ENCODE data around the gene LRG1. TPM values are rescaled to one million over a fixed set of nuclear protein-coding genes. Genes with fewer than 3 reads are reported as not detected.

The LRG1 gene
- total and polyA plus RNA-seq, 9 of the 15 experiments (the other 6 are each of a cell fraction or from before 2014, with no cell fraction given): 1.5 to 11.9 (median 8.7) TPM

DNA sequence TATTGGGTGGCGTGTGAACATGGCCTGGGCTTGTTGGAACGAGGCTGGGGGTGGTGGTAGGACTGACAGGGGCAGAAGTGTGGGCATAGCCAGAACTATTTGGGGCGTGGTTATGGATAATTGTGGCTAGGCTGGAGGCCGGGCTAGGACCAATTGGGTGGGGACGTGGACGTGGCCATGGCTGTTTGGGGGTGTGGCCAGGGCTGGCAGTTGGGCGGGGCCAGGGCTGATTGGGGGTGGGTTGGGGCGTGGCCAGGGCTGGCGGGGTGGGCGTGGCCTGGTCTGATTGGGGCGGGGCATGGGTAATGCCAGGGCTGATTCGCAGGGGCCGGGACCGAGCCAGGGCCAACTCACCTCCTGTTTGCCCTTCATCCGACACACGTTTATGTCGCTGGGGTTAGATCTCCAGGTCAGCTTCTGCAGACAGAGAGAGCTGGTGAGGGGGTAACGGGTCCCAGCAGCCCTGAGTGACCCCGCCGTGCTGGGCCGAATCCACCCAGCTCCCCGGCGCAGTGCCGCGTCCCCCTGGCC lies 16.8 kb upstream of the LRG1 start (continued):
- TF ChIP-seq, protein P1, sequence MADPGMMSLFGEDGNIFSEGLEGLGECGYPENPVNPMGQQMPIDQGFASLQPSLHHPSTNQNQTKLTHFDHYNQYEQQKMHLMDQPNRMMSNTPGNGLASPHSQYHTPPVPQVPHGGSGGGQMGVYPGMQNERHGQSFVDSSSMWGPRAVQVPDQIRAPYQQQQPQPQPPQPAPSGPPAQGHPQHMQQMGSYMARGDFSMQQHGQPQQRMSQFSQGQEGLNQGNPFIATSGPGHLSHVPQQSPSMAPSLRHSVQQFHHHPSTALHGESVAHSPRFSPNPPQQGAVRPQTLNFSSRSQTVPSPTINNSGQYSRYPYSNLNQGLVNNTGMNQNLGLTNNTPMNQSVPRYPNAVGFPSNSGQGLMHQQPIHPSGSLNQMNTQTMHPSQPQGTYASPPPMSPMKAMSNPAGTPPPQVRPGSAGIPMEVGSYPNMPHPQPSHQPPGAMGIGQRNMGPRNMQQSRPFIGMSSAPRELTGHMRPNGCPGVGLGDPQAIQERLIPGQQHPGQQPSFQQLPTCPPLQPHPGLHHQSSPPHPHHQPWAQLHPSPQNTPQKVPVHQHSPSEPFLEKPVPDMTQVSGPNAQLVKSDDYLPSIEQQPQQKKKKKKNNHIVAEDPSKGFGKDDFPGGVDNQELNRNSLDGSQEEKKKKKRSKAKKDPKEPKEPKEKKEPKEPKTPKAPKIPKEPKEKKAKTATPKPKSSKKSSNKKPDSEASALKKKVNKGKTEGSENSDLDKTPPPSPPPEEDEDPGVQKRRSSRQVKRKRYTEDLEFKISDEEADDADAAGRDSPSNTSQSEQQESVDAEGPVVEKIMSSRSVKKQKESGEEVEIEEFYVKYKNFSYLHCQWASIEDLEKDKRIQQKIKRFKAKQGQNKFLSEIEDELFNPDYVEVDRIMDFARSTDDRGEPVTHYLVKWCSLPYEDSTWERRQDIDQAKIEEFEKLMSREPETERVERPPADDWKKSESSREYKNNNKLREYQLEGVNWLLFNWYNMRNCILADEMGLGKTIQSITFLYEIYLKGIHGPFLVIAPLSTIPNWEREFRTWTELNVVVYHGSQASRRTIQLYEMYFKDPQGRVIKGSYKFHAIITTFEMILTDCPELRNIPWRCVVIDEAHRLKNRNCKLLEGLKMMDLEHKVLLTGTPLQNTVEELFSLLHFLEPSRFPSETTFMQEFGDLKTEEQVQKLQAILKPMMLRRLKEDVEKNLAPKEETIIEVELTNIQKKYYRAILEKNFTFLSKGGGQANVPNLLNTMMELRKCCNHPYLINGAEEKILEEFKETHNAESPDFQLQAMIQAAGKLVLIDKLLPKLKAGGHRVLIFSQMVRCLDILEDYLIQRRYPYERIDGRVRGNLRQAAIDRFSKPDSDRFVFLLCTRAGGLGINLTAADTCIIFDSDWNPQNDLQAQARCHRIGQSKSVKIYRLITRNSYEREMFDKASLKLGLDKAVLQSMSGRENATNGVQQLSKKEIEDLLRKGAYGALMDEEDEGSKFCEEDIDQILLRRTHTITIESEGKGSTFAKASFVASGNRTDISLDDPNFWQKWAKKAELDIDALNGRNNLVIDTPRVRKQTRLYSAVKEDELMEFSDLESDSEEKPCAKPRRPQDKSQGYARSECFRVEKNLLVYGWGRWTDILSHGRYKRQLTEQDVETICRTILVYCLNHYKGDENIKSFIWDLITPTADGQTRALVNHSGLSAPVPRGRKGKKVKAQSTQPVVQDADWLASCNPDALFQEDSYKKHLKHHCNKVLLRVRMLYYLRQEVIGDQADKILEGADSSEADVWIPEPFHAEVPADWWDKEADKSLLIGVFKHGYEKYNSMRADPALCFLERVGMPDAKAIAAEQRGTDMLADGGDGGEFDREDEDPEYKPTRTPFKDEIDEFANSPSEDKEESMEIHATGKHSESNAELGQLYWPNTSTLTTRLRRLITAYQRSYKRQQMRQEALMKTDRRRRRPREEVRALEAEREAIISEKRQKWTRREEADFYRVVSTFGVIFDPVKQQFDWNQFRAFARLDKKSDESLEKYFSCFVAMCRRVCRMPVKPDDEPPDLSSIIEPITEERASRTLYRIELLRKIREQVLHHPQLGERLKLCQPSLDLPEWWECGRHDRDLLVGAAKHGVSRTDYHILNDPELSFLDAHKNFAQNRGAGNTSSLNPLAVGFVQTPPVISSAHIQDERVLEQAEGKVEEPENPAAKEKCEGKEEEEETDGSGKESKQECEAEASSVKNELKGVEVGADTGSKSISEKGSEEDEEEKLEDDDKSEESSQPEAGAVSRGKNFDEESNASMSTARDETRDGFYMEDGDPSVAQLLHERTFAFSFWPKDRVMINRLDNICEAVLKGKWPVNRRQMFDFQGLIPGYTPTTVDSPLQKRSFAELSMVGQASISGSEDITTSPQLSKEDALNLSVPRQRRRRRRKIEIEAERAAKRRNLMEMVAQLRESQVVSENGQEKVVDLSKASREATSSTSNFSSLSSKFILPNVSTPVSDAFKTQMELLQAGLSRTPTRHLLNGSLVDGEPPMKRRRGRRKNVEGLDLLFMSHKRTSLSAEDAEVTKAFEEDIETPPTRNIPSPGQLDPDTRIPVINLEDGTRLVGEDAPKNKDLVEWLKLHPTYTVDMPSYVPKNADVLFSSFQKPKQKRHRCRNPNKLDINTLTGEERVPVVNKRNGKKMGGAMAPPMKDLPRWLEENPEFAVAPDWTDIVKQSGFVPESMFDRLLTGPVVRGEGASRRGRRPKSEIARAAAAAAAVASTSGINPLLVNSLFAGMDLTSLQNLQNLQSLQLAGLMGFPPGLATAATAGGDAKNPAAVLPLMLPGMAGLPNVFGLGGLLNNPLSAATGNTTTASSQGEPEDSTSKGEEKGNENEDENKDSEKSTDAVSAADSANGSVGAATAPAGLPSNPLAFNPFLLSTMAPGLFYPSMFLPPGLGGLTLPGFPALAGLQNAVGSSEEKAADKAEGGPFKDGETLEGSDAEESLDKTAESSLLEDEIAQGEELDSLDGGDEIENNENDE (IDR thresholded peaks at IDR 0.05; ENCODE audit: low read depth, low read length): no peak
- TF ChIP-seq SMAD2 (IDR thresholded peaks at IDR 0.05; ENCODE audit: low read depth, low read length) (no peak), NR1H2 (CRISPR knock-in tag; IDR thresholded peaks at IDR 0.05) (no peak), ZFP1 (CRISPR knock-in tag; IDR thresholded peaks at IDR 0.05) (no peak), MCM7 (IDR thresholded peaks at IDR 0.05) (no peak), SREBF2 (CRISPR knock-in tag; IDR thresholded peaks at IDR 0.05) (no peak), PCBP1 (IDR thresholded peaks at IDR 0.05; ENCODE audit: low read depth, low read length, poor library complexity, severe bottlenecking) (peak; percentile 12), ZNF280A (IDR thresholded peaks at IDR 0.05; ENCODE audit: low read depth, partially characterized antibody) (no peak), TFAM (CRISPR knock-in tag; conservative IDR thresholded peaks at IDR 0.05) (no peak), JUNB (CRISPR knock-in tag; conservative IDR thresholded peaks at IDR 0.05) (no peak), BRD9 (IDR thresholded peaks at IDR 0.05; ENCODE audit: low read depth, partially characterized antibody) (no peak), ZNF699 (CRISPR knock-in tag; IDR thresholded peaks at IDR 0.05; ENCODE audit: insufficient replicate concordance) (no peak)
- TF ChIP-seq, protein P2, sequence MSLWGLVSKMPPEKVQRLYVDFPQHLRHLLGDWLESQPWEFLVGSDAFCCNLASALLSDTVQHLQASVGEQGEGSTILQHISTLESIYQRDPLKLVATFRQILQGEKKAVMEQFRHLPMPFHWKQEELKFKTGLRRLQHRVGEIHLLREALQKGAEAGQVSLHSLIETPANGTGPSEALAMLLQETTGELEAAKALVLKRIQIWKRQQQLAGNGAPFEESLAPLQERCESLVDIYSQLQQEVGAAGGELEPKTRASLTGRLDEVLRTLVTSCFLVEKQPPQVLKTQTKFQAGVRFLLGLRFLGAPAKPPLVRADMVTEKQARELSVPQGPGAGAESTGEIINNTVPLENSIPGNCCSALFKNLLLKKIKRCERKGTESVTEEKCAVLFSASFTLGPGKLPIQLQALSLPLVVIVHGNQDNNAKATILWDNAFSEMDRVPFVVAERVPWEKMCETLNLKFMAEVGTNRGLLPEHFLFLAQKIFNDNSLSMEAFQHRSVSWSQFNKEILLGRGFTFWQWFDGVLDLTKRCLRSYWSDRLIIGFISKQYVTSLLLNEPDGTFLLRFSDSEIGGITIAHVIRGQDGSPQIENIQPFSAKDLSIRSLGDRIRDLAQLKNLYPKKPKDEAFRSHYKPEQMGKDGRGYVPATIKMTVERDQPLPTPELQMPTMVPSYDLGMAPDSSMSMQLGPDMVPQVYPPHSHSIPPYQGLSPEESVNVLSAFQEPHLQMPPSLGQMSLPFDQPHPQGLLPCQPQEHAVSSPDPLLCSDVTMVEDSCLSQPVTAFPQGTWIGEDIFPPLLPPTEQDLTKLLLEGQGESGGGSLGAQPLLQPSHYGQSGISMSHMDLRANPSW (CRISPR knock-in tag; IDR thresholded peaks at IDR 0.05): no peak
